HG02623 (cell line): ENCODE results near the gene TACC3.

Source experiments
- ATAC-seq: cut with Tn5 transposase; IDR thresholded peaks from one replicate; pipeline ENCODE4 v1.9.1; 2021; ENCODE audit warnings: moderate library complexity; ENCODE audit not compliant: unreplicated experiment

Gene TACC3

GRCh38 chr4:1758306-1759121 lies 37.2 kb downstream of the TACC3 start:
- no peak for ATAC-seq

- no peak for ATAC-seq
Measured at GRCh38 chr4:1759170-1759817, 38.0 kb downstream of the TACC3 start.

GRCh38 chr4:1759818-1760223 lies 38.5 kb downstream of the TACC3 start:
- no peak for ATAC-seq

- ATAC-seq: no peak
Measured at GRCh38 chr4:1760521-1761071, 39.3 kb downstream of the TACC3 start.

GRCh38 chr4:1761130-1761689 lies 39.9 kb downstream of the TACC3 start:
- no peak for ATAC-seq

- ATAC-seq: no peak
Measured at GRCh38 chr4:1762264-1763010, 41.1 kb downstream of the TACC3 start.

GRCh38 chr4:1763070-1763549 lies 41.8 kb downstream of the TACC3 start:
- no peak for ATAC-seq

- ATAC-seq: no peak
Measured at GRCh38 chr4:1763550-1764080, 42.3 kb downstream of the TACC3 start.

- no peak for ATAC-seq
Measured at GRCh38 chr4:1764670-1765069, 43.3 kb downstream of the TACC3 start.

- ATAC-seq: no peak
Measured at GRCh38 chr4:1765409-1766072, 44.2 kb downstream of the TACC3 start.

- ATAC-seq: no peak
Measured at GRCh38 chr4:1766106-1767060, 45.1 kb downstream of the TACC3 start.

GRCh38 chr4:1767061-1767769 lies 45.9 kb downstream of the TACC3 start:
- no peak for ATAC-seq

- ATAC-seq: no peak
Measured at GRCh38 chr4:1767770-1768366, 46.5 kb downstream of the TACC3 start.

- ATAC-seq: no peak
Measured at GRCh38 chr4:1768367-1769034, 47.2 kb downstream of the TACC3 start.

- ATAC-seq: no peak
Measured at GRCh38 chr4:1769692-1770091, 48.4 kb downstream of the TACC3 start.

- ATAC-seq: no peak
Measured at GRCh38 chr4:1770245-1770644, 48.9 kb downstream of the TACC3 start.

- ATAC-seq: no peak
Measured at GRCh38 chr4:1770791-1771231, 49.5 kb downstream of the TACC3 start.
